HEK293 (cell line): ENCODE measurements around the gene MLLT11.

Experiments used
- CTCF ChIA-PET: fragments of 350-600 bp; formaldehyde crosslinking; extraction: SDS; loops from one replicate; lab custom pipeline; 2021; ENCODE audit warnings: antibody characterized with exemption; lab: Yijun Ruan, JAX
- POLR2A ChIA-PET: fragments of 300-600 bp; formaldehyde crosslinking; extraction: SDS; loops from one replicate; lab custom pipeline; 2020; ENCODE audit warnings: antibody characterized with exemption, inconsistent platforms; lab: Yijun Ruan, JAX
- H3K27ac ChIP-seq: fragments of 200-500 bp; sonication (Bioruptor generic); 2 replicates; pipeline ENCODE4 v1.5.1; 2014; ENCODE audit warnings: low read depth, low read length, control low read depth, inconsistent platforms; ENCODE audit errors: extremely low read depth
- H3K36me3 ChIP-seq, 2 experiments: fragments of 200-500 bp in 1 of 2; sonication (Bioruptor generic) in 1 of 2; 1 replicate in 1 of 2; 2 replicates in 1 of 2; pipeline ENCODE4 v1.5.1; 2014 to 2017; ENCODE audit warnings: inconsistent platforms in 2 of 2, low read length in 2 of 2; ENCODE audit not compliant: control insufficient read depth in 2 of 2, insufficient read depth in 1 of 2
- H3K4me1 ChIP-seq: fragments of 200-500 bp; sonication (Bioruptor generic); 2 replicates; pipeline ENCODE4 v1.5.1; 2014; ENCODE audit warnings: mild to moderate bottlenecking, low read length, inconsistent platforms; ENCODE audit not compliant: control insufficient read depth, insufficient read depth
- H3K4me3 ChIP-seq: 2 replicates; pipeline ENCODE4 v1.5.1; 2011; ENCODE audit warnings: low read depth, mild to moderate bottlenecking, control low read depth, low read length, moderate library complexity
- H3K9me3 ChIP-seq: fragments of 200-500 bp; sonication (Bioruptor generic); 2 replicates; pipeline ENCODE4 v1.5.1; 2014; ENCODE audit warnings: low read depth, low read length, inconsistent platforms; ENCODE audit not compliant: control insufficient read depth, insufficient read depth
- KLF10 ChIP-seq: fragments of 450-650 bp; IDR thresholded peaks from 2 replicates; pipeline ENCODE4 v1.5.1; 2018; ENCODE audit warnings: missing biosample characterization, mild to moderate bottlenecking, missing genetic modification characterization
- OVOL3 ChIP-seq: fragments of 450-650 bp; formaldehyde crosslinking; IDR thresholded peaks from 2 replicates; pipeline ENCODE4 v1.5.1; 2016; ENCODE audit warnings: missing biosample characterization, missing genetic modification characterization
- SALL2 ChIP-seq: fragments of 450-650 bp; formaldehyde crosslinking; IDR thresholded peaks from 2 replicates; pipeline ENCODE4 v1.5.0; 2017; ENCODE audit warnings: missing biosample characterization, mild to moderate bottlenecking, missing genetic modification characterization, borderline replicate concordance
- SP7 ChIP-seq: fragments of 450-650 bp; formaldehyde crosslinking; IDR thresholded peaks from 2 replicates; pipeline ENCODE4 v1.5.1; 2016; ENCODE audit warnings: missing biosample characterization, missing genetic modification characterization
- YY2 ChIP-seq: fragments of 450-650 bp; formaldehyde crosslinking; IDR thresholded peaks from 2 replicates; pipeline ENCODE4 v1.5.1; 2016; ENCODE audit warnings: missing biosample characterization, missing genetic modification characterization
- ZBTB7A ChIP-seq: fragments of 450-650 bp; formaldehyde crosslinking; IDR thresholded peaks from 2 replicates; pipeline ENCODE4 v1.5.1; 2016; ENCODE audit warnings: low read depth, missing biosample characterization, missing genetic modification characterization
- ZEB2 ChIP-seq: fragments of 450-650 bp; formaldehyde crosslinking; IDR thresholded peaks from 2 replicates; pipeline ENCODE4 v1.5.1; 2016; ENCODE audit warnings: missing biosample characterization, missing genetic modification characterization
- ZFHX2 ChIP-seq: fragments of 450-650 bp; formaldehyde crosslinking; conservative IDR thresholded peaks from 2 replicates; pipeline ENCODE4 v1.5.1; 2016; ENCODE audit warnings: missing biosample characterization, missing genetic modification characterization
- ZNF112 ChIP-seq: fragments of 450-650 bp; formaldehyde crosslinking; IDR thresholded peaks from 2 replicates; pipeline ENCODE4 v1.5.0; 2017; ENCODE audit warnings: missing biosample characterization, missing genetic modification characterization
- ZNF175 ChIP-seq: fragments of 450-650 bp; formaldehyde crosslinking; IDR thresholded peaks from 2 replicates; pipeline ENCODE4 v1.5.1; 2016; ENCODE audit warnings: missing biosample characterization, missing genetic modification characterization
- ZNF202 ChIP-seq: fragments of 450-650 bp; formaldehyde crosslinking; IDR thresholded peaks from 2 replicates; pipeline ENCODE4 v1.5.1; 2016; ENCODE audit warnings: missing biosample characterization, missing genetic modification characterization, borderline replicate concordance
- ZNF223 ChIP-seq: fragments of 450-650 bp; formaldehyde crosslinking; IDR thresholded peaks from 2 replicates; pipeline ENCODE4 v1.5.1; 2016; ENCODE audit warnings: missing biosample characterization, missing genetic modification characterization
- ZNF248 ChIP-seq: fragments of 450-650 bp; formaldehyde crosslinking; IDR thresholded peaks from 2 replicates; pipeline ENCODE4 v1.5.1; 2017; ENCODE audit warnings: missing biosample characterization, missing genetic modification characterization
- ZNF26 ChIP-seq: fragments of 450-650 bp; formaldehyde crosslinking; IDR thresholded peaks from 2 replicates; pipeline ENCODE4 v1.5.1; 2016; ENCODE audit warnings: missing biosample characterization, missing genetic modification characterization
- ZNF544 ChIP-seq: fragments of 450-650 bp; formaldehyde crosslinking; IDR thresholded peaks from 2 replicates; pipeline ENCODE4 v1.5.0; 2017; ENCODE audit warnings: missing biosample characterization, missing genetic modification characterization
- ZNF561 ChIP-seq: fragments of 450-650 bp; IDR thresholded peaks from 2 replicates; pipeline ENCODE4 v1.5.1; 2018; ENCODE audit warnings: missing biosample characterization, missing genetic modification characterization, borderline replicate concordance
- ZNF585B ChIP-seq: fragments of 450-650 bp; formaldehyde crosslinking; IDR thresholded peaks from 2 replicates; pipeline ENCODE4 v1.5.1; 2016; ENCODE audit warnings: missing biosample characterization, missing genetic modification characterization
- ZNF596 ChIP-seq: fragments of 450-650 bp; IDR thresholded peaks from 2 replicates; pipeline ENCODE4 v1.5.0; 2018; ENCODE audit warnings: missing biosample characterization, mild to moderate bottlenecking, missing genetic modification characterization, moderate library complexity
- ZNF639 ChIP-seq: fragments of 450-650 bp; formaldehyde crosslinking; IDR thresholded peaks from 2 replicates; pipeline ENCODE4 v1.5.1; 2016; ENCODE audit warnings: missing biosample characterization, missing genetic modification characterization
- ZNF654 ChIP-seq: fragments of 450-650 bp; formaldehyde crosslinking; IDR thresholded peaks from 2 replicates; pipeline ENCODE4 v1.5.1; 2016; ENCODE audit warnings: low read depth, missing biosample characterization, missing genetic modification characterization
- ZNF664 ChIP-seq: fragments of 450-650 bp; formaldehyde crosslinking; IDR thresholded peaks from 2 replicates; pipeline ENCODE4 v1.5.1; 2016; ENCODE audit warnings: missing biosample characterization, missing genetic modification characterization
- ZNF777 ChIP-seq: fragments of 450-650 bp; formaldehyde crosslinking; IDR thresholded peaks from 2 replicates; pipeline ENCODE4 v1.5.1; 2017; ENCODE audit warnings: missing biosample characterization, missing genetic modification characterization, borderline replicate concordance
- ZNF785 ChIP-seq: fragments of 450-650 bp; formaldehyde crosslinking; IDR thresholded peaks from 2 replicates; pipeline ENCODE4 v1.5.1; 2016; ENCODE audit warnings: missing biosample characterization, missing genetic modification characterization
- TF ChIP-seq, protein P1 (sequence below): fragments of 450-650 bp; formaldehyde crosslinking; IDR thresholded peaks from 2 replicates; pipeline ENCODE4 v1.5.1; 2016; ENCODE audit warnings: missing biosample characterization, missing genetic modification characterization
- TF ChIP-seq, protein P2 (sequence below): fragments of 450-650 bp; formaldehyde crosslinking; IDR thresholded peaks from 2 replicates; pipeline ENCODE4 v1.5.1; 2016; ENCODE audit warnings: missing biosample characterization, missing genetic modification characterization

Gene MLLT11

DNA sequence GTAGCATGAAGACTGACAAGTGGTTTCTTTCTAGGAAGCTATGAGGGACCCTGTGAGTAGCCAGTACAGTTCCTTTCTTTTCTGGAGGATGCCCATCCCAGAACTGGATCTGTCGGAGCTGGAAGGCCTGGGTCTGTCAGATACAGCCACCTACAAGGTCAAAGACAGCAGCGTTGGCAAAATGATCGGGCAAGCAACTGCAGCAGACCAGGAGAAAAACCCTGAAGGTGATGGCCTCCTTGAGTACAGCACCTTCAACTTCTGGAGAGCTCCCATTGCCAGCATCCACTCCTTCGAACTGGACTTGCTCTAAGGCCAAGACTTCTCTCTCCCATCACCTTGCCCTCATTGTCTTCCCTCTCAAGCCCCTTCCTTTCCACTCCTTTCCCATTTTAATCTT, 7.0 kb downstream of the MLLT11 start:
- H3K27ac ChIP-seq, result no peak overlapping the region
- TF ChIP-seq SP7, result no peak
- no peak for TF ChIP-seq ZFHX2 (tag by site-specific recombination)
- TF ChIP-seq SALL2 (tag by site-specific recombination), result no peak
- no peak for TF ChIP-seq ZNF561
- TF ChIP-seq, protein P1, sequence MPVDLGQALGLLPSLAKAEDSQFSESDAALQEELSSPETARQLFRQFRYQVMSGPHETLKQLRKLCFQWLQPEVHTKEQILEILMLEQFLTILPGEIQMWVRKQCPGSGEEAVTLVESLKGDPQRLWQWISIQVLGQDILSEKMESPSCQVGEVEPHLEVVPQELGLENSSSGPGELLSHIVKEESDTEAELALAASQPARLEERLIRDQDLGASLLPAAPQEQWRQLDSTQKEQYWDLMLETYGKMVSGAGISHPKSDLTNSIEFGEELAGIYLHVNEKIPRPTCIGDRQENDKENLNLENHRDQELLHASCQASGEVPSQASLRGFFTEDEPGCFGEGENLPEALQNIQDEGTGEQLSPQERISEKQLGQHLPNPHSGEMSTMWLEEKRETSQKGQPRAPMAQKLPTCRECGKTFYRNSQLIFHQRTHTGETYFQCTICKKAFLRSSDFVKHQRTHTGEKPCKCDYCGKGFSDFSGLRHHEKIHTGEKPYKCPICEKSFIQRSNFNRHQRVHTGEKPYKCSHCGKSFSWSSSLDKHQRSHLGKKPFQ (tag by site-specific recombination), result no peak
- TF ChIP-seq ZNF544 (tag by site-specific recombination), result no peak
- TF ChIP-seq ZNF26 (tag by site-specific recombination), result no peak
- no peak for TF ChIP-seq ZEB2 (tag by site-specific recombination)
- TF ChIP-seq ZNF596 (tag by site-specific recombination), result no peak
- TF ChIP-seq, all 188 proteins: peak for 0
- H3K4me1 ChIP-seq, result no peaks in the 10 kb centered on the region
- H3K9me3 ChIP-seq, result no peaks in the 10 kb centered on the region
- POLR2A ChIA-PET, result no interaction called here
- H3K36me3 ChIP-seq, result peaks cover 4 to 29% of the 10 kb centered on the region in 2 experiments; a peak in 2 of 3 replicates
- H3K4me3 ChIP-seq, result no peak overlapping the region
- CTCF ChIA-PET, result interaction anchor here (0.7 kb wide), 1 partner anchor 62 kb away, joined by 4 read pairs; no protein-coding TSS in a partner anchor

DNA sequence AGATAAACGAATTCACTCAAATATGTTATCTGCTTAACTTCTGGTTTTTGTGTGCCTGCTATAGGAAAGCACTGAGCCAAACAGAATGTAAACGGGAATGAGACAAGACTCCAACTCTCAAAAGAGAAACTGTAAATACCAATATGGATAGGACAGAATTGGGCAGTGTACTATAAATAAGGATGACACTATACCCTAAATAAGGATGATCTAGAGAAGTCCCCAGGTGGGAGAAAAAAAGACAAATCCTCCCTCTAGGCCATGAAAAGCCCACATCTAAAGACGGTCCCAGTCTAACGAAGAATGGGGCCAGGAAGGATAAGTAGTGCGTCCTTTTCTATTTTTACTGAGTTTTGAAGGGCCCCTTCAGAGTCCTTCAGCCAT, 8.9 kb downstream of the MLLT11 start:
- CTCF ChIA-PET, result no interaction called here
- TF ChIP-seq KLF10 (tag by site-specific recombination) (no peak), OVOL3 (tag by site-specific recombination) (no peak), ZNF248 (tag by site-specific recombination) (no peak), ZNF654 (tag by site-specific recombination) (no peak), ZNF777 (tag by site-specific recombination) (no peak), ZBTB7A (tag by site-specific recombination) (no peak), ZNF785 (tag by site-specific recombination) (no peak), ZNF175 (tag by site-specific recombination) (no peak)
- H3K4me1 ChIP-seq, result no peaks in the 10 kb centered on the region
- no peak overlapping the region for H3K27ac ChIP-seq
- H3K9me3 ChIP-seq, result no peaks in the 10 kb centered on the region
- H3K4me3 ChIP-seq, result no peak overlapping the region
- H3K36me3 ChIP-seq, result peaks cover 4 to 26% of the 10 kb centered on the region in 2 experiments; a peak in 2 of 3 replicates
- POLR2A ChIA-PET, result no interaction called here

- Histone ChIP-seq H3K36me3 (peaks cover 4 to 24% of the 10 kb centered on the region in 2 experiments; a peak in 2 of 3 replicates), H3K9me3 (no peaks in the 10 kb centered on the region), H3K4me1 (no peaks in the 10 kb centered on the region), H3K4me3 (peak within 1 kb of the TSS; percentile 84), H3K27ac (peak within 1 kb of the TSS; percentile 90)
- ChIA-PET CTCF (interaction anchor here (0.6 to 2.6 kb wide), 5 partner anchors 10 to 1169 kb away, joined by 3 to 9 read pairs (median 4); partner anchors contain the start of genes CDC42SE1 and MLLT11), POLR2A (interaction anchor here (0.6 to 2.9 kb wide), 14 partner anchors 8 to 130 kb away, joined by 3 to 20 read pairs (median 4); partner anchors contain the start of genes C1orf56, CDC42SE1, MLLT11 and VPS72)
- TF ChIP-seq ZNF223 (tag by site-specific recombination) (no peak), ZNF664 (tag by site-specific recombination) (peak; percentile 98), ZNF585B (tag by site-specific recombination) (no peak), YY2 (tag by site-specific recombination) (peak; percentile 92), ZNF202 (tag by site-specific recombination) (no peak; the same call in 1 of the 2 replicates), ZNF639 (peak; percentile 99), ZNF112 (tag by site-specific recombination) (no peak)
- TF ChIP-seq, protein P2, sequence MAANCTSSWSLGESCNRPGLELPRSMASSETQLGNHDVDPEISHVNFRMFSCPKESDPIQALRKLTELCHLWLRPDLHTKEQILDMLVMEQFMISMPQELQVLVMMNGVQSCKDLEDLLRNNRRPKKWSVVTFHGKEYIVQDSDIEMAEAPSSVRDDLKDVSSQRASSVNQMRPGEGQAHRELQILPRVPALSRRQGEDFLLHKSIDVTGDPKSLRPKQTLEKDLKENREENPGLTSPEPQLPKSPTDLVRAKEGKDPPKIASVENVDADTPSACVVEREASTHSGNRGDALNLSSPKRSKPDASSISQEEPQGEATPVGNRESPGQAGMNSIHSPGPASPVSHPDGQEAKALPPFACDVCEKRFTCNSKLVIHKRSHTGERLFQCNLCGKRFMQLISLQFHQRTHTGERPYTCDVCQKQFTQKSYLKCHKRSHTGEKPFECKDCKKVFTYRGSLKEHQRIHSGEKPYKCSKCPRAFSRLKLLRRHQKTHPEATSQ (tag by site-specific recombination), result peak; percentile 96
These were observed 10.5 kb downstream of the MLLT11 start, which contains the start of gene GABPB2 for GRCh38 chr1:151070474-151071276. Gene GABPB2 (plus strand): TSS chr1:151070761. CDS start chr1:151088190, 17,429 bp downstream.
